ENCODE results near the gene PPP2R1A.
"Not testable (repeated sequence)": the region's sequence is repeated elsewhere in the genome, so short reads cannot be mapped to it uniquely, and the experiment has no call there.

The PPP2R1A gene

DNA sequence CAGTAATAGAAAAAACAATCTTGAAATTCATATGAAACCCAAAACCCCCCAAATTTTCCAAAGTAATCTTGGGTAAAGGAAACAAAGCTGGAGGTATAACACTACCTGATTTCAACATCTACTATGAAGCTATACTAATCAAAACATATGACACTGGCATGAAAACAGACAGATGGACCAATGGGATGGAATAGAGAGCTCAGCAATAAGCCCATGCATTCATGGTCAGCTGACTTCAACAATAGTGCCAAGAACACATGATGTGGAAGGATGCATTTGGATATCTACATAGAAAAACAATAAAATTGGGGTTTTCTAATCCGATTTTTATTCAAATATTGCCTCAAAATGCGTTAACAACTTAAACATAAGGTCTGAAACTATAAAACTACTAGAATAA, 47.3 kb downstream of the PPP2R1A start:
- DNase-seq (ENCODE audit: insufficient read length, low spot score) (no peak), FAIRE-seq (no peak)

DNA sequence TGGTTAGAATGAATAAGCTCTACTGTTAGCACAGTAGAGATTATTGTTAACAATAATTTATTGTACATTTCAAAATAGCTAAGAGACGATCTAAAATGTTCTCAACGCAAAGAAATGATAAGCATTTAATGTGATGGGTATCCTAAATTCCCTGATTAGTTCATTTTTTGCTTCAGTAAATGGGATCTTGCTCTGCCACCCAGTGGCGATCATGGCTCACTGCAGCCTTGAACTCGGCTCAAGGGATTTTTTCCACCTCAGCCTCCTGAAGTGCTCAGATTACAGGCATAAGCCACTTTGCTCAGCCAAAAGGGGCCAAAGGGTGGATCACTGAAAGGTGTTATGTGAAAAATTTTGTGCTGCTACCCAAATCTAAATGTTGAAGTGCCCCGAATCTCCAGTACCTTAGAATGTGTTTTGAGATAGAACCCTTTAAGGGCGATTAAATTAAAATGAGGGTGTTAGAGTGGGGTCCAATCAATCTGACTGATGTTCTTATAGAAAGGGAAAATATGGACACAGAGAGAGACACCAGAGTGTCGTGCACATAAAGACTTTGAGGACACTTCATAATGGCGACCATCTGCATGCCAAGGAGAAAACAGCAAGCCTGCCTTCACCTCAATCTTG, 48.0 kb downstream of the PPP2R1A start:
- FAIRE-seq, result no peak
- peak; percentile 26 for DNase-seq (ENCODE audit: insufficient read length, low spot score)

DNA sequence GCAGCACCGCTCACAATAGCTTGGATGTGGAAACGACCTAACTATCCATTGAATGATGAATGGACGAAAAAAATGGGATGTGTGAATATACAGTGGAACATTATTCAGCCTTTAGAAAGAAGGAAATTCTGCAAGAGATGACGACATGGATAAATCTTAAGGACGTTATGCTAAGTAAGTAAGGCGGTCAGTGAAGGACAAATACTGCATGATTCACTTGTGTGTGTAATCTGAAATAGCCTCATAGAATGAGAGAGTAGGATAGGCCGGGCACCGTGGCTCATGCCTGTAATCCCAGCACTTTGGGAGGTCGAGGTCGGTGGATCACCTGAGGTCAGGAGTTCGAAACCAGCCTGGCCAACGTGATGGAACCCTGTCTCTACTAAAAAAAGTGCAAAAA, 54.2 kb downstream of the PPP2R1A start:
- no peak for FAIRE-seq
- DNase-seq (ENCODE audit: insufficient read length, low spot score), result no peak

DNA sequence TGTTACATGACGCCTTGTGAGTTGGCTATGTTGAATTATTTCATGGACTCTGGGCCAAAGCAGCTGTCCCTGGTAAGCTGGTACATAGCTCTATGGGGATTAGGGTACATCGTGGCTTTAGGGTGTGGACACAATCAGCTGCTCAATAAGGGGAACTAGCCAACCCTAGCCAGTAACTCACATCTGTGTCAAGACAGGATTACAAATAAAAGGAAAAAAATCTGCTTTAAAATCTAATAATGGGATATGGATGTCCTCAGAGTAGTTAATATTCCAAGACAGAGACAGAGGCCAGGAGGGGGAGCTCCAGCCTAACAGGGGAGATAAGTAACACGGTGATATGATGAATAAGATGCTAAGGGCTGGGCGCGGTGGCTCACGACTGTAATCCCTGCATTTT, 58.4 kb downstream of the PPP2R1A start:
- FAIRE-seq (no peak), DNase-seq (ENCODE audit: insufficient read length, low spot score) (peak; percentile 23)

DNA sequence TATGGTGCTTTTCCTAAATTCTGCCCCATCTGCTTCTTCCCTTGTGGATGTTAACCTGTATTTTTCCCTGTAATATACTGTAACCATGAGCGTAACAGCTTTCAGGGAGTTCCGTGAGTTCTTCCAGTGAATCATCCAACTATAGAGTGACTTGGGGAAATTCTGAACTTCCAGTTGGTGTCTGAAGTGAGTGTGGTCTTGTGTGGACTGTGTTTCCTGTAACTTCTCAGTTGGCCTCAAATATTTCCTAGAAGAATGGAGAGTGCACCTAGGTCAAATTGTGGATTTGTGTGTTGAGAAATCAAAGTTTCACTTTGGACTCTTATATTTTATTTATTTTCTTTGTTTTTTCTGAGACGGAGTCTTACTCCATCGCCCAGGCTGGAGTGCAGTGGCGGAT, 68.6 kb downstream of the PPP2R1A start:
- no peak for FAIRE-seq
- no peak for DNase-seq (ENCODE audit: insufficient read length, low spot score)

DNA sequence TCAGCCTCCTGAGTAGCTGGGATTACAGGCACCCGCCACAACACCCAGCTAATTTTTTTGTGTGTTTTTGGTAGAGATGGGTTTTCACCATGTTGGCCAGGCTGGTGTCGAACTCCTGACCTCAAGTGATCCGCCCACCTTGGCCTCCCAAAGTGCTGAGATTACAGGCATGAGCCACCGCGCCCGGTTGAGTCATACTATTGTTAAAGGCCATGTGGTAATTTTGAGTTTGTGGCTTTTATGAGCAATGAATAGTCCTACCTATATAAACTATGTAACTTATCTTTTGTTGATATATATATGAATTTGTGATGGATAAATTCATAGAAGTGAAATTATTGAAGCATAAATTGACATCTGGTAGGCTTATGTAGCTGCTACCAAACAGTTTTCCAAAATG, 75.7 kb downstream of the PPP2R1A start:
- not testable (repeated sequence) for DNase-seq (ENCODE audit: insufficient read length, low spot score); FAIRE-seq

DNA sequence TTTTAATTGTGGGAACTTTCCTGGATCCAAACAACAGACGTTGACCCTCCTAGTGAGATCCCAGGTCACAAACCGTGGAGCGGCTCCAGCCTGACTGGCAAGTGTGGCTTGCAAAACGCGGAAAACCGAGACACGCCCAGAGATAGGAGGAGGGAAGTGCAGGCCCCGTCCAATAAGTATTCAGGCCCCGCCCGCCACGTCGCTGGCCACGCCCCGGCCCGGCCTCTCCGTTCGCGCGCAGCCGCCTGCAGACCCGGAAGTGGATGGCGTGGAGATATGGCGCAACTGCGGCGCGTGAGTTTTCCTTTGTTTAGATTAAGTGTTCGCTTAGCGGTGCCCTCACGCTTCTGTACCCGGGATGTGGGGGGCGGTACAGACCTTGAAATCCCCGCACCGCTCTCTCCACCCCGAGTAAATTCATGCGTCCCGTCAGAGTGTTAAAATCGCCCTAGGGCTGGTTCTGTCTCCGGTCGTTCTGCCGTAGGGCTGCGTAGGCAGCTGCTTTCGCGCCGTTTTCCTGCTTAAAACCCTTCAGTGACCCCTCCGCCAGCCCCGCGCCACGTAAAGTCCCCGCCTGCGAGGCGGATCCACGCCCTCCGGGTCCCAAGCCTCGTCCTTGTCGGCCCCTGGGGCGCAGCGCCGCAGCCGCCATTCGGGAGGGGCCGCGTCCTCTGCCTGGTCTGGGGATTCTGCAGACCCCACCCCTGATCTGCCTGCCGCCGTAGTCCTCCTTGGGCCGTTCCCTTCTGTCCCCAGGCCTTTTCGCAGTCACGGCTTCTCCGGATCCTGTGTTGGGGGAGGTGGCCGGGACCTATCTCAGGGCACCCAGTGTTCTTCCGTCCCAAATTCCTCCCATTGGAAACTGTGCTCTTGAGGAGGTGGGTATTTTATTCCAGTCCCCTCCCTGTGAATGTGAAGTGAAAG, 79.7 kb downstream of the PPP2R1A start, which contains the start of gene ZNF766:
ZNF766 (plus strand) TSS at position 250 of the 924 bp plus-strand sequence; CDS start at position 277, 27 bp downstream.
- peak; percentile 92 for DNase-seq (ENCODE audit: insufficient read length, low spot score)
- peak; percentile 95 for FAIRE-seq

DNA sequence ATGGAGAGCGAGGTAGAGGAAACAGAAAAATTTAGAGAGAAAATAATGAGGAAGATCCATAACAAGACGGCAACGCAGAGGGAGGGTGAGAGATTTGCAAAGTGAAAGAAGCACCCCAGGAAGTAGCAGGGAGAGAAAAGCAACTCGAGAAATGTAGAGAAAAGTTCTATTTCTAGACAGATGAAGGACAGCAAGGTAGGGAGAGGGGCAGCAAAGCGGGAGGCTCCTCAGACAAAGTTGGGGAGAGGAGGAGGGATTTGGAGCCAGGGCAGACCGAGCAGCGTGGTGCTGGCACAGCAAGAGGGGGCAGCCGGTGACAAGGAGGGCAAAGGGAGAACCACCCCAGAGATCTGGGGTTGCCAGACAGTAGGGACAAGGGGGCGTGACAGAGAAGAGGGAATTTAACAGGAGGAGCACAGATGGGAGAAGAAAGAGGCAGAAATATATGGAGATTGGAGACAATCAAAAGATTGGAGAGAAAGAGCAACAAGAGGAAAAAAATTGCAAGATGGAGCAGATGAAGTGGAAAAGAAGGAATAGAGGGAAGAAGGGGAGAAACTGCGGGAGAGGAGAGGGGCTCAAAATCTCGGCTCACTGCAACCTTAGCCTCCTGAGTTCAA, 80.5 kb downstream of the PPP2R1A start:
- peak; percentile 8 for DNase-seq (ENCODE audit: insufficient read length, low spot score)
- FAIRE-seq, result no peak

DNA sequence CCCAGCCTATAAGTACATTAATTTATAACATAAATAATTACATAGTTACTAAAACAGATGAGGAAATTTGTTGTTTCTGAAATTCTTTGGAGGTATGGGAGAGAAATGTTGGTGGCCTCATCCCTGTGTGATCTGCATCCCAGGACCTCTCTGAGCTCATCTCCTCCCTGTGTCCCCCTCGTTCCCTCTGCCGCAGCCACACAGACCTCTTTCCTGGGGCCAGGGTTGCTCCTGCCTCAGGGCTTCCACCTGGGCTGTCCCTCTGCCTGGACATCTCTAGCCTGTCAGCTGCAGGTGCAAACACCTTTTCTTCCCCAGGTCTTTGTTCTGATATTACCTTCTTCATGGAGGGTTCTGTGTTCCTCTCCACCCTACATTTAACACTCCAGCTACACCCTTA, 83.4 kb downstream of the PPP2R1A start:
- FAIRE-seq, result no peak
- no peak for DNase-seq (ENCODE audit: insufficient read length, low spot score)

DNA sequence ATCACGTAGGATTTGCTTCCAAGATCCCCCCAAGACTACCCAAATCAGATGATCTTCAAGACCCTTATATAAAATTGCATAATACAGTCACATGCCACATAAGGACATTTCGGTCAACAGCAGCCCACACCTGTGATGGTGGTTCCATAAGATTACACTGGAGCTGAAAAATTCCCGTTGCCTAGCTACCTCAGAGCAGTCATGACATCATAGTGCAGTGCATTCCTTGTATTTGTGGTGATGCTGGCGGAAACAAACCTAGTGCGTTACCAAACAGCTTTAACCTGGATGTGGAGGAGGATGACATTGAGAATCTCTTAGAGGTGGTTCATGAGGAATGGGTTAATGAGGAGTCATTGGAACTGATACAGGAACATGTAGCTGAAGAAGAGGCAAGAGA, 84.3 kb downstream of the PPP2R1A start:
- no peak for DNase-seq (ENCODE audit: insufficient read length, low spot score)
- FAIRE-seq, result no peak

DNA sequence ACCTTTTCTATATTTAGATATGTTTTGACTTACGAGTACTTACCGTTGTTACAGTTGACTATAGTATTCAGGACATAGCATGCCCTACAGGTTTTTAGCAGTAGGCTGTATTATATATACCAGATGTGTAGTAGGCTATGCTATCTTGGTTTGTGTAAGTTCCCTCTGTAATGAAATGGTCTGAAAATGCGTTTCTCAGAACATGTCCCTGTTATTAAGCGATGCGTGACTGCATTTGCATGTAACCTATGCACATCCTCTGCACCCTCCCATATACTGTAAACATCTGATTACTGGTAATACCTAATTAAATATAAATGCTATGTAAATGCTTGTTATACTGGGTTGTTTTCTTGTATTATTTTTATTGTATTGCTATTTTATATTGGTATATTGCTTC, 86.1 kb downstream of the PPP2R1A start:
- DNase-seq (ENCODE audit: insufficient read length, low spot score) (no peak), FAIRE-seq (no peak)

DNA sequence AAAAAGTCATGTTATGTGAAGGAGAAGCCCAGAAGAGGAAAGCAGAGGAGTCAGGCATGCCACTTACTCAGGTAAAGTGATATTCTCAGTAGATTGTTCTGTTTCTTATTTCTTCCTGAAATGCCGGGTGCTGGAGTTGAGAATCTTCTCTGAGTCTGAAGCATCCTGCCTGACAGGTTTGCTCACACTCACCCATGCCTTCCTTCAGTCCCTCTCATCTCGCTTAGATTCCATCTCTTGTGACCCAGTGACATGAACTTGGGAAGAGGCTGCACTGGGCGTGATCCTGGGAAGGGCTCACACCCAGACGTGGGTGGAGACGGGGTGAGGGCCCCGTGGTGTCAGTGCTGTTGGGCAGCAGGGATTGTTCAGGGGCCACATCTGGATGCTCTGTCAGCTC, 87.6 kb downstream of the PPP2R1A start:
- DNase-seq (ENCODE audit: insufficient read length, low spot score) (no peak), FAIRE-seq (no peak)

Measured in HTR-8/SVneo (cell line).